ENCODE results near the gene KIF12.
"Not testable (repeated sequence)": the region's sequence is repeated elsewhere in the genome, so short reads cannot be mapped to it uniquely, and the experiment has no call there.

The KIF12 gene

GRCh38 chr9:114046237-114046755 lies 52.8 kb downstream of the KIF12 start:
- DNase-seq (ENCODE audit: low spot score), result no peak

DNA sequence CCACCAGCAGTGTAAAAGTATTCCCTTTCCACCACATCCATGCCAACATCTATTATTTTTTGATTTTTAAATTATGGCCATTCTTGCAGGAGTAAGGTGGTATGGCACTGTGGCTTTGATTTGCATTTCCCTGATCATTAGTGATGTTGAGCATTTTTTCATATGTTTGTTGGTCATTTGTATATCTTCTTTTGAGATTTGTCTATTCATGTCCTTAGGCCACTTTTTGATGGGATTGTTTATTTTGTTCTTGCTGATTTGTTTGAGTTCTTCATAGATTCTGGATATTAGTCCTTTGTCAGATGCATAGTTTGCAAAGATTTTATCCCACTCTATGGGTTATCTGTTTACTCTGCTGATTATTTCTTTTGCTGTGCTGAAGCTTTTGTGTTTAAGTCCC lies 55.4 kb downstream of the KIF12 start:
- not testable (repeated sequence) for DNase-seq (ENCODE audit: low spot score)
